Neural cell (in vitro differentiated cells): ENCODE results near the gene PDPK1.

Source experiments
- CTCF ChIP-seq: fragments of 450-650 bp; IDR thresholded peaks from 2 replicates; pipeline ENCODE4 v1.5.1; 2014; ENCODE audit warnings: antibody characterized with exemption, mild to moderate bottlenecking, moderate library complexity; ENCODE audit not compliant: poor library complexity, severe bottlenecking
- POLR2AphosphoS5 ChIP-seq: IDR thresholded peaks from 2 replicates; pipeline ENCODE4 v1.6.1; 2012

- TF ChIP-seq CTCF (no peak), POLR2AphosphoS5 (no peak)
Observed at GRCh38 chr16:2523801-2524231, 14.0 kb upstream of the PDPK1 start.
